MM.1S (cell line): ENCODE data around the gene POT1.
A peak's percentile ranks its signal among the peaks of the same experiment; 100 is the strongest.

Experiments used
- DNase-seq: peaks from one replicate; pipeline ENCODE4 v3.0.0-alpha.2; 2015
- H2AFZ ChIP-seq: fragments of 300-600 bp; sonication (generic); 2 replicates; pipeline ENCODE4 v1.6.0; 2016; ENCODE audit warnings: antibody characterized with exemption, low read length
- H3F3A ChIP-seq: fragments of 300-600 bp; sonication (generic); 2 replicates; pipeline ENCODE4 v1.6.1; 2016; ENCODE audit warnings: mild to moderate bottlenecking, antibody characterized with exemption, low read length, moderate library complexity, mixed read lengths; ENCODE audit not compliant: insufficient read depth
- H3K27ac ChIP-seq: fragments of 300-600 bp; sonication (generic); 2 replicates; pipeline ENCODE4 v1.5.1; 2016; ENCODE audit warnings: mild to moderate bottlenecking, low read length
- H3K27me3 ChIP-seq: fragments of 300-600 bp; sonication (generic); replicated peaks from 2 replicates; pipeline ENCODE4 v1.6.0; 2016; ENCODE audit warnings: low read length; ENCODE audit not compliant: insufficient read depth
- H3K36me3 ChIP-seq: fragments of 300-600 bp; sonication (generic); replicated peaks from 2 replicates; pipeline ENCODE4 v1.6.1; 2016; ENCODE audit warnings: mild to moderate bottlenecking, low read length, mixed read lengths; ENCODE audit not compliant: insufficient read depth
- H3K4me1 ChIP-seq: fragments of 300-600 bp; sonication (generic); 2 replicates; pipeline ENCODE4 v1.6.1; 2016; ENCODE audit warnings: low read length, mixed read lengths
- H3K4me2 ChIP-seq: fragments of 300-600 bp; sonication (generic); 2 replicates; pipeline ENCODE4 v1.6.0; 2016; ENCODE audit warnings: low read depth, low read length
- H3K4me3 ChIP-seq: fragments of 300-600 bp; sonication (generic); 2 replicates; pipeline ENCODE4 v1.5.1; 2016; ENCODE audit warnings: low read length, mixed read lengths
- H3K79me2 ChIP-seq: fragments of 300-600 bp; sonication (generic); 2 replicates; pipeline ENCODE4 v1.6.1; 2016; ENCODE audit warnings: mixed run types, low read length, mixed read lengths
- H3K9ac ChIP-seq: fragments of 300-600 bp; sonication (generic); 2 replicates; pipeline ENCODE4 v1.6.1; 2016; ENCODE audit warnings: low read length, mixed read lengths
- H3K9me2 ChIP-seq: fragments of 300-600 bp; sonication (generic); replicated peaks from 2 replicates; pipeline ENCODE4 v1.6.1; 2016; ENCODE audit warnings: mild to moderate bottlenecking, low read length, mixed read lengths; ENCODE audit not compliant: insufficient read depth
- H3K9me3 ChIP-seq: fragments of 300-600 bp; sonication (generic); replicated peaks from 2 replicates; pipeline ENCODE4 v1.6.1; 2016; ENCODE audit warnings: mild to moderate bottlenecking, low read length, mixed read lengths; ENCODE audit not compliant: insufficient read depth
- H4K20me1 ChIP-seq: fragments of 300-600 bp; sonication (generic); 2 replicates; pipeline ENCODE4 v1.6.1; 2016; ENCODE audit warnings: mild to moderate bottlenecking, low read length, moderate library complexity, mixed read lengths; ENCODE audit not compliant: insufficient read depth
- EZH2 ChIP-seq: fragments of 300-600 bp; sonication (generic); optimal IDR thresholded peaks from 2 replicates; pipeline ENCODE3; 2017; ENCODE audit warnings: low read depth, mild to moderate bottlenecking, antibody characterized with exemption, low read length, mixed read lengths
- EZH2phosphoT487 ChIP-seq: fragments of 300-600 bp; sonication (generic); IDR thresholded peaks from 2 replicates; pipeline ENCODE4 v1.6.1; 2018; ENCODE audit warnings: antibody characterized with exemption, low read length
- TF ChIP-seq, protein P1 (sequence below): fragments of 300-600 bp; sonication (generic); IDR thresholded peaks from 2 replicates; pipeline ENCODE4 v1.5.1; 2016; ENCODE audit warnings: antibody characterized with exemption, low read length, mixed read lengths

POT1 gene

GRCh38 chr7:124801330-124801895 is 128.2 kb downstream of the POT1 start:
- H3K9me3 ChIP-seq = no peaks in the 10 kb centered on the region
- DNase-seq = no peak
- TF ChIP-seq, protein P1, sequence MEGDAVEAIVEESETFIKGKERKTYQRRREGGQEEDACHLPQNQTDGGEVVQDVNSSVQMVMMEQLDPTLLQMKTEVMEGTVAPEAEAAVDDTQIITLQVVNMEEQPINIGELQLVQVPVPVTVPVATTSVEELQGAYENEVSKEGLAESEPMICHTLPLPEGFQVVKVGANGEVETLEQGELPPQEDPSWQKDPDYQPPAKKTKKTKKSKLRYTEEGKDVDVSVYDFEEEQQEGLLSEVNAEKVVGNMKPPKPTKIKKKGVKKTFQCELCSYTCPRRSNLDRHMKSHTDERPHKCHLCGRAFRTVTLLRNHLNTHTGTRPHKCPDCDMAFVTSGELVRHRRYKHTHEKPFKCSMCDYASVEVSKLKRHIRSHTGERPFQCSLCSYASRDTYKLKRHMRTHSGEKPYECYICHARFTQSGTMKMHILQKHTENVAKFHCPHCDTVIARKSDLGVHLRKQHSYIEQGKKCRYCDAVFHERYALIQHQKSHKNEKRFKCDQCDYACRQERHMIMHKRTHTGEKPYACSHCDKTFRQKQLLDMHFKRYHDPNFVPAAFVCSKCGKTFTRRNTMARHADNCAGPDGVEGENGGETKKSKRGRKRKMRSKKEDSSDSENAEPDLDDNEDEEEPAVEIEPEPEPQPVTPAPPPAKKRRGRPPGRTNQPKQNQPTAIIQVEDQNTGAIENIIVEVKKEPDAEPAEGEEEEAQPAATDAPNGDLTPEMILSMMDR = no peak
- TF ChIP-seq EZH2 = no peak
- TF ChIP-seq EZH2phosphoT487 = no peak

DNA sequence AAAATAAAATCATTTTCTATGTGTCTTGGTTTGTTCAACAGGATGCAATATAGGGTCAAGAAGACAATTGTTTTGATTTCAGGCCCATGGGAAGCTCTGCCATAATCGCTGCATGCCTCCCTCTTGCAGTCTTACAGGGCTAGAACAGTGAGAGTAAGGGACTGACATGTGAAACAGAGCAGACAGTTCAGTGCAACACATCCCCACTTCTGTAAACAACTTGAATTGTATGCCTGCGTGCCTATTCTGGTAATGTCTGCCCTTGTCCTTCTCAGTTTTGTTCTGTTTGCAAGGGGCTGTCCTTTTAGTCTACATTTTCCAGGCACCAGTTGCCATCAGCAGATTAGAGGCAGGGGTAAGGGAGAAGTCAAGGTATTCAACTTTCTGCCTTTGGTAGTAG is 129.2 kb downstream of the POT1 start:
- Histone ChIP-seq H3K4me1 (no peaks in the 10 kb centered on the region), H4K20me1 (no peaks in the 10 kb centered on the region), H3K4me2 (no peak overlapping the region), H3K27ac (no peak overlapping the region), H2AFZ (peak overlapping the region; percentile 10; the same call in 1 of the 2 replicates), H3K9me2 (no peaks in the 10 kb centered on the region), H3K9me3 (no peaks in the 10 kb centered on the region), H3F3A (peaks cover 12% of the 10 kb centered on the region), H3K36me3 (no peaks in the 10 kb centered on the region), H3K27me3 (no peaks in the 10 kb centered on the region), H3K9ac (no peak overlapping the region), H3K4me3 (no peak overlapping the region), H3K79me2 (no peaks in the 10 kb centered on the region)
- DNase-seq = no peak
- no peak for TF ChIP-seq EZH2phosphoT487
- TF ChIP-seq, protein P1 = no peak
- no peak for TF ChIP-seq EZH2

More at GRCh38 chr7:124801330-124801895, 128.2 kb downstream of the POT1 start:
- Histone ChIP-seq H3K4me1 (no peaks in the 10 kb centered on the region), H3K36me3 (no peaks in the 10 kb centered on the region), H3K9ac (no peak overlapping the region), H3K4me2 (no peak overlapping the region), H3K9me2 (no peaks in the 10 kb centered on the region), H4K20me1 (no peaks in the 10 kb centered on the region), H3K27ac (no peak overlapping the region), H3K4me3 (no peak overlapping the region), H2AFZ (no peak overlapping the region), H3F3A (peaks cover 12% of the 10 kb centered on the region), H3K27me3 (no peaks in the 10 kb centered on the region), H3K79me2 (no peaks in the 10 kb centered on the region)

GRCh38 chr7:124799448-124799847 is 130.2 kb downstream of the POT1 start:
- Histone ChIP-seq H3K4me1 (no peaks in the 10 kb centered on the region), H4K20me1 (no peaks in the 10 kb centered on the region), H3K9me3 (no peaks in the 10 kb centered on the region), H3K79me2 (no peaks in the 10 kb centered on the region), H3K27me3 (no peaks in the 10 kb centered on the region), H3K9ac (peak overlapping the region; percentile 36; the same call in 1 of the 2 replicates), H3F3A (peaks cover 12% of the 10 kb centered on the region), H3K27ac (no peak overlapping the region; the same call in 1 of the 2 replicates), H3K9me2 (no peaks in the 10 kb centered on the region), H3K4me2 (peak overlapping the region; percentile 36), H3K4me3 (peak overlapping the region; percentile 35), H2AFZ (peak overlapping the region; percentile 4), H3K36me3 (no peaks in the 10 kb centered on the region)
- peak; percentile 85 for DNase-seq
- TF ChIP-seq EZH2 (no peak), EZH2phosphoT487 (no peak)

- Histone ChIP-seq H3K36me3 (no peaks in the 10 kb centered on the region), H2AFZ (no peak overlapping the region), H3K4me1 (no peaks in the 10 kb centered on the region), H3K27me3 (no peaks in the 10 kb centered on the region), H3K9me3 (no peaks in the 10 kb centered on the region), H3K4me3 (no peak overlapping the region), H3K79me2 (no peaks in the 10 kb centered on the region), H3K9ac (no peak overlapping the region), H4K20me1 (no peaks in the 10 kb centered on the region), H3K27ac (no peak overlapping the region), H3K9me2 (no peaks in the 10 kb centered on the region), H3F3A (peaks cover 12% of the 10 kb centered on the region), H3K4me2 (no peak overlapping the region)
- no peak for DNase-seq
- TF ChIP-seq EZH2phosphoT487 (no peak), EZH2 (no peak)
- TF ChIP-seq, protein P1 = no peak
These were observed 132.9 kb downstream of the POT1 start for GRCh38 chr7:124796771-124797170.
